Central memory CD8-positive, alpha-beta T cell (primary cell): ENCODE results near the gene VTCN1.
"Not testable (repeated sequence)": the region's sequence is repeated elsewhere in the genome, so short reads cannot be mapped to it uniquely, and the experiment has no call there.

Experiments
- ATAC-seq: fragments of 150-1000 bp; cut with Tn5 transposase; replicated peaks from 2 replicates; pipeline ENCODE4 v1.10.0; 2022; ENCODE audit warnings: mild to moderate bottlenecking, moderate FRiP score, moderate number of reproducible peaks; ENCODE audit not compliant: poor library complexity, severe bottlenecking; ENCODE audit errors: extremely low read depth
- DNase-seq, 2 donors: peaks; one replicate each; pipeline ENCODE4 v3.0.0; 2021; ENCODE audit warnings: low spot score in 2 of 2
- H3K27ac Mint-ChIP-seq: one replicate; pipeline ENCODE4 v1.8.0; 2022; ENCODE audit warnings: low read depth, mild to moderate bottlenecking, moderate library complexity, mixed read lengths
- H3K27me3 Mint-ChIP-seq: one replicate; pipeline ENCODE4 v1.8.0; 2022; ENCODE audit warnings: mixed read lengths
- H3K36me3 Mint-ChIP-seq: one replicate; pipeline ENCODE4 v1.8.0; 2022; ENCODE audit warnings: mild to moderate bottlenecking, moderate library complexity, mixed read lengths; ENCODE audit not compliant: insufficient read depth
- H3K4me1 Mint-ChIP-seq: one replicate; pipeline ENCODE4 v1.8.0; 2022; ENCODE audit warnings: mixed read lengths
- H3K4me3 Mint-ChIP-seq: one replicate; pipeline ENCODE4 v1.8.0; 2022; ENCODE audit warnings: mild to moderate bottlenecking, moderate library complexity, mixed read lengths
- H3K9me3 Mint-ChIP-seq: one replicate; pipeline ENCODE4 v1.8.0; 2022; ENCODE audit warnings: mixed read lengths

The VTCN1 gene

GRCh38 chr1:117173691-117174090, 37.0 kb downstream of the VTCN1 start:
- peaks cover 15% of the 10 kb centered on the region for H3K27me3 Mint-ChIP-seq
- ATAC-seq (no peak), DNase-seq (no peak)
- H3K27ac Mint-ChIP-seq: no peak overlapping the region
- no peaks in the 10 kb centered on the region for H3K9me3 Mint-ChIP-seq
- no peaks in the 10 kb centered on the region for H3K36me3 Mint-ChIP-seq
- no peaks in the 10 kb centered on the region for H3K4me1 Mint-ChIP-seq
- H3K4me3 Mint-ChIP-seq: no peak overlapping the region

DNA sequence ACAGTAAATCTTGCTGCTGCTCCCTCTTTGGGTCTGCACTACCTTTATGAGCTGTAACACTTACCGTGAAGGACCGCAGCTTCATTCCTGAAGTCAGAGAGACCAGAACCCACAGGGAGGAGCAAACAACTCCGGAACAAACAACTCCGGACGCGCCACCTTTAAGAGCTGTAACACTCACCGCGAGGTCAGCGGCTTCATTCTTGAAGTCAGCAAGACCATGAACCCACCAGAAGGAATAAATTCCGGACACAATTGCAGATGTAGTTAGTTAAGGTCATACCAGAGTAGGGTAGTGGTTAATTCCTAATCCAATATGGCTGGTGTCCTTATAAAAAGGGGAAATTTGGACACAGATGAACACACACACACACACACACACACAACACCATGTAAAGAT, 37.7 kb downstream of the VTCN1 start:
- peaks cover 15% of the 10 kb centered on the region for H3K27me3 Mint-ChIP-seq
- H3K9me3 Mint-ChIP-seq: no peaks in the 10 kb centered on the region
- ATAC-seq (no peak), DNase-seq (no peak)
- H3K36me3 Mint-ChIP-seq: no peaks in the 10 kb centered on the region
- H3K27ac Mint-ChIP-seq: no peak overlapping the region
- no peaks in the 10 kb centered on the region for H3K4me1 Mint-ChIP-seq
- H3K4me3 Mint-ChIP-seq: no peak overlapping the region

- Mint-ChIP-seq H3K4me1 (no peaks in the 10 kb centered on the region), H3K36me3 (no peaks in the 10 kb centered on the region), H3K9me3 (no peaks in the 10 kb centered on the region), H3K4me3 (no peak overlapping the region), H3K27me3 (peaks cover 15% of the 10 kb centered on the region), H3K27ac (no peak overlapping the region)
- DNase-seq (no peak), ATAC-seq (no peak)
Observed at GRCh38 chr1:117171900-117172511, 38.7 kb downstream of the VTCN1 start.

DNA sequence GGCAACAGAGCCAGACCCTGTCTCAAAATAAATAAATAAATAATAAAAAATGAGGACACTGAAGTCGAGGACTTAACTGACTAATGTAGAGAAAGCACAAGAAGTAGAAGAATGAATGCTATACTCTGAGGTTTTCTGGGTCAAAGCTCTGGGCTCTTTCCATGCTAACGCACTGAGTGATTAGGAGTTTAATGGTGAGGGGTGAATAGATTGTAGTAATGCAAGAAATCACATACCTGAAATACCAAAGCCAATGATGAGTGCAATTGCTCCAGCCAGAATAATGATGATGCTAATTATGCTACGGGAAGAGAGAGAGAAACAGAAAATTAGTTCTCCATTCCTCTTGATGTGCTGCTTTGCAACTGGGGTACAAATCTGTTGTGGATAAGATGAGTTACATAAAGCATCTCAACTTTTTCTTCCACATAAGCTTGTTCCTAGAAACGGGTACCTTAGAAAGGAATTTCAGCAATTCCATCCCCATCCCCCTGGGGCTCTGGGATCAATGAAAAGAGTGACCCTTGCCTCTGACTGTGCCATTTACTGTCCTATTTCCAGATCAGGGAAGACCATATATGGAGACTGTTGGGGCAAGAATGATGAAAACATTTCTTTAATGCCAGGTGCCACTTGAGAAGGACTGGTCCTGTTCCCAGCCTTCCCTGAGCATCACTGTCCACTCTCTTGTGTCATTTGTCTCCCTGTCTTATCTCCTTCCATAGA, 40.7 kb downstream of the VTCN1 start:
- Mint-ChIP-seq H3K36me3 (no peaks in the 10 kb centered on the region), H3K27ac (no peak overlapping the region), H3K9me3 (no peaks in the 10 kb centered on the region), H3K27me3 (peaks cover 15% of the 10 kb centered on the region), H3K4me3 (no peak overlapping the region), H3K4me1 (no peaks in the 10 kb centered on the region)
- no peak for DNase-seq
- ATAC-seq: no peak

- no peaks in the 10 kb centered on the region for H3K9me3 Mint-ChIP-seq
- H3K36me3 Mint-ChIP-seq: no peaks in the 10 kb centered on the region
- ATAC-seq (no peak), DNase-seq (no peak)
- no peak overlapping the region for H3K27ac Mint-ChIP-seq
- no peak overlapping the region for H3K4me3 Mint-ChIP-seq
- H3K4me1 Mint-ChIP-seq: no peaks in the 10 kb centered on the region
- H3K27me3 Mint-ChIP-seq: peaks cover 15% of the 10 kb centered on the region
Observed at GRCh38 chr1:117167402-117167801, 43.3 kb downstream of the VTCN1 start.

- Mint-ChIP-seq H3K27ac (no peak overlapping the region), H3K4me3 (no peak overlapping the region), H3K27me3 (peaks cover 21% of the 10 kb centered on the region), H3K9me3 (no peaks in the 10 kb centered on the region), H3K4me1 (no peaks in the 10 kb centered on the region), H3K36me3 (no peaks in the 10 kb centered on the region)
- ATAC-seq (no peak), DNase-seq (no peak)
Observed at GRCh38 chr1:117166076-117166475, 44.7 kb downstream of the VTCN1 start.

GRCh38 chr1:117164209-117164608, 46.5 kb downstream of the VTCN1 start:
- DNase-seq (no peak), ATAC-seq (no peak)
- no peaks in the 10 kb centered on the region for H3K36me3 Mint-ChIP-seq
- no peak overlapping the region for H3K4me3 Mint-ChIP-seq
- no peak overlapping the region for H3K27ac Mint-ChIP-seq
- H3K4me1 Mint-ChIP-seq: no peaks in the 10 kb centered on the region
- no peaks in the 10 kb centered on the region for H3K9me3 Mint-ChIP-seq
- H3K27me3 Mint-ChIP-seq: peaks cover 40% of the 10 kb centered on the region

DNA sequence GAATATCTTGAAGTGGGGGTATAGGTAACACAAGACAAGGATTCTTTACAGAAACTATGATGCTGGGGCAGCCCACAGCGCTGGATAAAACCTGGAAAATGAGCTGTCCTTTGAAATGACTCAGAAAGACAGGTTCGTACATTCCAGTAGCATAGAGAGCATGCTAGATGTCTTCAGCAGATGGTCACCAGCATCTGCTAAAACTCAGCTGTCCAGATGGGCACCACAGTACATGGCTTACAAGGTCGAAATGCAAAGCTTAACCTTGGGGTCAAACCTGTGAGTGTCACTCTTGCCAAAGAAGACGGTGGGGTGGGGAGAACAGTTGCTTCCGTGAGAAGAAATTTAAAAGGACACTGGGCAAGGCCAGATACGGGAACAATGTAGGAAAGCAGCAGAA, 47.9 kb downstream of the VTCN1 start:
- ATAC-seq: no peak
- H3K4me3 Mint-ChIP-seq: no peak overlapping the region
- no peaks in the 10 kb centered on the region for H3K9me3 Mint-ChIP-seq
- H3K27ac Mint-ChIP-seq: no peak overlapping the region
- H3K36me3 Mint-ChIP-seq: no peaks in the 10 kb centered on the region
- peaks cover 52% of the 10 kb centered on the region for H3K27me3 Mint-ChIP-seq
- no peak for DNase-seq
- no peaks in the 10 kb centered on the region for H3K4me1 Mint-ChIP-seq

GRCh38 chr1:117161887-117162286, 48.8 kb downstream of the VTCN1 start:
- H3K4me1 Mint-ChIP-seq: no peaks in the 10 kb centered on the region
- H3K27ac Mint-ChIP-seq: no peak overlapping the region
- ATAC-seq: no peak
- no peaks in the 10 kb centered on the region for H3K36me3 Mint-ChIP-seq
- no peaks in the 10 kb centered on the region for H3K9me3 Mint-ChIP-seq
- H3K27me3 Mint-ChIP-seq: peaks cover 56% of the 10 kb centered on the region
- H3K4me3 Mint-ChIP-seq: no peak overlapping the region
- no peak for DNase-seq

DNA sequence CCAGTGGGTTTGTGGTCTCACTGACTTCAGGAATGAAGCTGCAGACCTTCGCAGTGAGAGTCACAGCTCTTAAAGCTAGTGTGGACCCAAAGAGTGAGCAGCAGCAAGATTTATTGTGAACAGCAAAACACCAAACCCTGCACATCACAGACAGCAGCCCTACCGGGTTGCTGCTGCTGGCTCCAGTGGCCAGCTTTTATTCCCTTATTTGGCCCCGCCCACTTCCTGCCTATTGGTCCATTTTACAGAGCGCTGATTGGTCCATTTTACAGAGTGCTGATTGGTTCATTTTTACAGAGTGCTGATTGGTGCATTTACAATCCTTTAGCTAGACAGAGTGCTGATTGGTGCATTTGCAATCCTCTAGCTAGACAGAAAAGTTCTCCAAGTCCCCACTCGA, 59.4 kb downstream of the VTCN1 start:
- not testable (repeated sequence) for H3K9me3 Mint-ChIP-seq, DNase-seq, H3K27ac Mint-ChIP-seq, H3K4me3 Mint-ChIP-seq, ATAC-seq, H3K4me1 Mint-ChIP-seq, H3K36me3 Mint-ChIP-seq
- H3K27me3 Mint-ChIP-seq: peaks cover 22% of the 10 kb centered on the region

GRCh38 chr1:117150316-117150715, 60.4 kb downstream of the VTCN1 start:
- Mint-ChIP-seq H3K27me3 (peaks cover 24% of the 10 kb centered on the region), H3K9me3 (no peaks in the 10 kb centered on the region), H3K27ac (no peak overlapping the region), H3K36me3 (no peaks in the 10 kb centered on the region), H3K4me1 (no peaks in the 10 kb centered on the region), H3K4me3 (no peak overlapping the region)
- DNase-seq (no peak), ATAC-seq (no peak)

DNA sequence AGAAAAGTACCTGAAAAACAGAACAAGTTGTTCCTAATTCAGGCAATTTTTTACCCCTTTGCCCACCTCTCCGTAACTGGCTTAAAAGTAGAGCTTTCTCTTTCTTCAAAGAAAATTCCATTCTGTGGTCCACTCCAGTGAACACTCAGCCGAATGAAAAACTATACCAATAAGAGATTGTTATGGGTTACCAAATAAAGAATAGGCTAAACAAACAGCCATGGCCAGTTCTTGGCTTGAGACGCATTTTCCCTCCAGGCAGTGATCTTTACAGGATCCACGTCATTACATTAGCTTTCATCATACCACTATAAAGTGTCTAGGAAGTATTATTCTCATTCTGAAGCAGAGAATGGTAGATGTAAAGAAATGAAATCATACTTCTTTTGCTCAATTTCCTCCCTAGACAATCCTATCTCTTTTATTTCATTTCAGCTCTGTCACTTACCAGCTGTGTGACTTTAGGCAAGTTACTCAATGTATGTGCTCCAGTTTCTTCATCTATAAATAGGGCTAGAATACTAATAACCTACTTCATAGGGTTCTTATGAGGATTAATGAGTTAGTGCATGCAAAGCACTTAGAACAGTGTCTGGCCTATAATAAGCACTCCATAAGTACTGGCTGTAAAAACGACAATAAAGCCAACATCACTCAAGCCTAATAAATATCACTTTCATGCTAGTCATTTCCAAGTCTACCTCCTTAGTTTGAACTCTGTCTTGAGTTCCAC, 62.7 kb downstream of the VTCN1 start:
- Mint-ChIP-seq H3K27ac (no peak overlapping the region), H3K4me3 (no peak overlapping the region), H3K27me3 (peaks cover 25% of the 10 kb centered on the region), H3K9me3 (no peaks in the 10 kb centered on the region), H3K4me1 (no peaks in the 10 kb centered on the region), H3K36me3 (no peaks in the 10 kb centered on the region)
- DNase-seq (no peak), ATAC-seq (no peak)

DNA sequence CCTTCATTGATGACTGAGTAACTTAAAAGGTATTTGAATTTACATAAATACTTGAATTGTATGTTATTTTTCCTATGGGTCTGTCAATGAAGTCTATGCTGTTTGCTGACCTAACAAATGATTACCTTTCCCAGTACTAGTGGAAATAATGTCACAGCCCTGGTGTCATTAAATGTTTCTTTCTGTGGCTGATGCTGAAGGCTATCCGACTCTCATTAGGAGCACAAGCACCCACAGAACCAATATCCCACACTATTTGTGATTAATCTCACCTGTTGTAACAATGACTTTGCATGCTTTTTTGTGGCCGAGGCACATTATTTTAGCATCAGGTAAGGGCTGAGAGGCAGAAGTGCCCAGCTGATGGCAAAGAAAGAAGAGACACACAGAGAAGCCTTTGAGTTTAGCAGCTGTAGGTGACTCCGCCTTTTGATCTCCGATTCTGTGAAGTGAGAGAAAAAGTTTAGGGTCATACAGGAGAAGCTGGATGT, 63.3 kb downstream of the VTCN1 start:
- Mint-ChIP-seq H3K27ac (no peak overlapping the region), H3K36me3 (no peaks in the 10 kb centered on the region)
- no peak for DNase-seq

More for the DNA sequence above, 63.3 kb downstream of the VTCN1 start:
- H3K4me3 Mint-ChIP-seq: no peak overlapping the region
- H3K27me3 Mint-ChIP-seq: peaks cover 25% of the 10 kb centered on the region
- no peaks in the 10 kb centered on the region for H3K9me3 Mint-ChIP-seq
- no peak for ATAC-seq
- H3K4me1 Mint-ChIP-seq: no peaks in the 10 kb centered on the region
